Stimulated activated naive B cell treated with anti-CD40 and anti-IgM and Interleukin-4, amounts not matched to agents 10 μg/mL and 1 μg/mL and 100 μg/mL, for 72 hours (primary cell): ENCODE data around the gene EEF1B2.
A peak's percentile ranks its signal among the peaks of the same experiment; 100 is the strongest.
"Not testable (repeated sequence)": the region's sequence is repeated elsewhere in the genome, so short reads cannot be mapped to it uniquely, and the experiment has no call there.

ENCODE experiments used
- ATAC-seq, 2 donors: fragments of 150-1000 bp; cut with Tn5 transposase; replicated peaks; 2 replicates each; pipeline ENCODE4 v1.10.0; 2021; ENCODE audit warnings: moderate library complexity in 1 of 2
- DNase-seq: peaks from one replicate; pipeline ENCODE4 v3.0.0; 2021
- H3K27ac Mint-ChIP-seq: one replicate; pipeline ENCODE4 v1.8.0; 2022; ENCODE audit warnings: mild to moderate bottlenecking, mixed read lengths
- H3K27me3 Mint-ChIP-seq, 2 donors: one replicate each; pipeline ENCODE4 v1.8.0; 2022; ENCODE audit warnings: mixed read lengths in 2 of 2
- H3K36me3 Mint-ChIP-seq, 2 donors: one replicate each; pipeline ENCODE4 v1.8.0; 2022; ENCODE audit warnings: mixed read lengths in 2 of 2, mild to moderate bottlenecking in 1 of 2
- H3K4me1 Mint-ChIP-seq, 2 donors: one replicate each; pipeline ENCODE4 v1.8.0; 2022; ENCODE audit warnings: mixed read lengths in 2 of 2, mild to moderate bottlenecking in 1 of 2
- H3K4me3 Mint-ChIP-seq, 2 donors: one replicate each; pipeline ENCODE4 v1.8.0; 2022; ENCODE audit warnings: mild to moderate bottlenecking in 2 of 2, mixed read lengths in 2 of 2, moderate library complexity in 1 of 2
- H3K9me3 Mint-ChIP-seq, 2 donors: one replicate each; pipeline ENCODE4 v1.8.0; 2022; ENCODE audit warnings: mixed read lengths in 2 of 2, mild to moderate bottlenecking in 1 of 2

EEF1B2 gene

DNA sequence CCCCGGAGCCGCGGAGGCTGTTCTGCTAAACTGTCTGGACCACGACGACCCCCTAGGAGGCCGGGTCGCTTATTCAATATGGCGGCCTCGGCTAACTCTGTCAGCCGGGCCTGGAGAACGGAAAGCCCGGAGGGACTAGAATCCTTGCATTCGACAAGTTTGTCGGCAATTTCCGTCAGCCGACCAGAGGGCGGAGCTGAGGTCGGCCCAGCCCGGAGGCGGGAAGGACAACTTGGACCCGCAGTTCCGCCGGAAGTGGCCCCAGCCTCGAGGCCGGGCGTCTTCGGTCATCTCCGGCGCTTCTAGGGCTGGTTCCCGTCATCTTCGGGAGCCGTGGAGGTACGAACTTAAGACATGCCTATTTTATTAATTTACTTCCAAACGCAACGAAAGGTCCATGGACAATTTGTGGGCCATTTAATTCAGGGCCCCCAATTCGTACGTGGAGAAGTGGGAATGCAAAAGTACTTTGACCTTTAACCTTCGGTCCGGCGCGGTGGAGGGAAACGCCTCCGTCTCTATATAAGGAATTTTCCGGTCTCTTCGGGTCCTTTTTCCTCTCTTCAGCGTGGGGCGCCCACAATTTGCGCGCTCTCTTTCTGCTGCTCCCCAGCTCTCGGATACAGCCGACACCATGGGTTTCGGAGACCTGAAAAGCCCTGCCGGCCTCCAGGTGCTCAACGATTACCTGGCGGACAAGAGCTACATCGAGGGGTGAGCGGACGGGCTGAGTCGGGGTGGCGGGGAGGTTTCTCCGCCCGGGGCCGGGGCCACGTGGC lies at the start of gene EEF1B2, which contains the start of gene NDUFS1:
TSS of gene EEF1B2 (plus strand) at position 550 of the 779 bp plus-strand sequence. CDS start at position 635, 85 bp downstream.
TSS of gene NDUFS1 (minus strand) at position 99 of the 779 bp plus-strand sequence. CDS start 5,766 bp downstream, outside the sequence.
- H3K27me3 Mint-ChIP-seq = no peaks in the 10 kb centered on the region
- peak within 1 kb of the TSS; percentile 98 to 99 for H3K4me3 Mint-ChIP-seq
- DNase-seq = peak; percentile 97
- ATAC-seq = peak; percentile 90 to 94
- H3K9me3 Mint-ChIP-seq = no peaks in the 10 kb centered on the region
- peak within 1 kb of the TSS; percentile 99 for H3K27ac Mint-ChIP-seq
- peaks cover 31 to 40% of the 10 kb centered on the region in 2 donors for H3K36me3 Mint-ChIP-seq
- peaks cover 21 to 40% of the 10 kb centered on the region in 2 donors for H3K4me1 Mint-ChIP-seq

DNA sequence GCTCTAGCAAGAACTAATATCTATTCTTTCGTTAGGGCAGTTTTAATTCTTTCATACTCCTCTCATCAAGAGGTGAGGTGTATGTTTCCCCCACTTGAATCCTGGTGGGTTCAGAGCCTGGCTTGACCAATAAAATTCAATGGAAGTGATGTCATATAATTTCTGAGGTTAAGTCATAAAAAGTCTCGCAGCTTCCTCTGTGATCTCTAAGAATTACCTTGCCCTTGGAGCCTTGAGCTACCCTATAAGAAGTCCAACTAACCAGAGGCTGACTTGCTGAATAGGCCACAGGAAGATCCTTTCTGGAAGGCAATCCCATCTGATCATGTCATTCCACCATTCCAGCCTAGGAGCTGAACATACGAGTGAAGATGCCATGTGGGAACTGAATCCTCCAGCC lies 47.6 kb upstream of the EEF1B2 start:
- Mint-ChIP-seq H3K4me1 (no peaks in the 10 kb centered on the region), H3K4me3 (no peak overlapping the region), H3K27ac (no peak overlapping the region), H3K27me3 (no peaks in the 10 kb centered on the region), H3K36me3 (peaks cover 24 to 30% of the 10 kb centered on the region in 2 donors), H3K9me3 (peaks cover 0 to 2% of the 10 kb centered on the region in 2 donors)
- ATAC-seq (no peak), DNase-seq (no peak)

DNA sequence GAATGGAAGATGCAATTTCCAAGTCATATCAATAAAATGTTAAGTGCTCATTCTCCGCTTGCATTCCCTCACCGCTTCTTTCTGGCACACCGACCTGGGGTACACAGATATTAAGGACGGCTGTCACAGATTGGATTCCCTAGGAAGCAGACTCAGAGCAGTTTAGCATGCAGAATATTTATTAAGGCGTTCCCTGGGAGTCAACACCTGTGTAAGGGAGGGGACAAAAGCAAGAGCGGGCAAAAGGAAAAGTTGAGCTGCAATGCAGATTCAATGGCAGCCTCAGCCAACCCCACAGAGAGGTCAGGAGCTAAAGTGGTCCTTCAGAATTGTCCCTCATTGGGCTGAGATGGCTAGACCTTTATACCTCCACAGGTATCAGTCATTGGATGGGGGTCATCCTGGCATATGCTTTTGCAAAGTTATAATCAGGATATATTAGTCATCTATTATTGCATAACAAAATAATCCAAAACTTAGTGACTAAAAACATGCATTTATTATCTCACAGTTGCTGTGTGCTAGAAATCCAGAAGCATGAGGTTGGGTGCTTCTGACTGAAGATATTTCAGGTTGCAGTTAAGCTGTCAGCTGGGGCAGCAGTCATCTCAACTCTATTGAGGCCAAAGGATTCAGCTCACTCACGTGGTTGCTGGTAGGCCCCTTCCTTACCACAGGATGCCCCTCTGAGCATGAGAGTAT lies 46.7 kb upstream of the EEF1B2 start:
- Mint-ChIP-seq H3K27me3 (no peaks in the 10 kb centered on the region), H3K4me1 (no peaks in the 10 kb centered on the region), H3K4me3 (no peak overlapping the region), H3K36me3 (peaks cover 24 to 30% of the 10 kb centered on the region in 2 donors), H3K27ac (no peak overlapping the region), H3K9me3 (peaks cover 0 to 2% of the 10 kb centered on the region in 2 donors)
- ATAC-seq (no peak), DNase-seq (no peak)

DNA sequence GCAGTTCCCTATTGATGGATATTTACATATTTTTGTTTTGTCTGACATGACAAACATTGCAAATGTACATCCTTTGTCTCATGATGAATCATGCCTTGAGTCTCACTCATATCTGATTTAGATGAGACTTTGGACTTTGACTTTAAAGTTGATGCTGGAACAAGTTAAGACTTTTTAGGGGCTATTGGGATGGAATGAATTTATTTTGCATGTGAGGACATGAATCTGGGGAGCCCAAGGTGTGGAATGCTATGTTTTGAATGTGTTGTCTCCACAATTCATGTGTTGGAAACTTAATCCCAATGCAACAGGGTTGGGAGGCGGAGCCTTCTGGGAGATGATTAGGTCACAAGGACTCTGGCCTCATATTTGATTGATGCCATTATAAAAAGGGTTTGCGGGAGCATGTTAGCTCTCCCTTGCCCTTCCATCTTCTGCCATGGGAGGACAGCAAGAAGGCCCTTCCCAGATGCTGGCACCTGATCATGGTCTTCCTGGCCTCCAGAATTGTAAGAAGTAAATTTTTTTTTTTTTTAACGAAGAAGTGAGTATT lies 44.6 kb upstream of the EEF1B2 start:
- Mint-ChIP-seq H3K27me3 (no peaks in the 10 kb centered on the region), H3K4me3 (no peak overlapping the region), H3K27ac (no peak overlapping the region), H3K9me3 (peaks cover 0 to 2% of the 10 kb centered on the region in 2 donors), H3K36me3 (peaks cover 27 to 39% of the 10 kb centered on the region in 2 donors), H3K4me1 (no peaks in the 10 kb centered on the region)
- DNase-seq = no peak
- no peak for ATAC-seq

DNA sequence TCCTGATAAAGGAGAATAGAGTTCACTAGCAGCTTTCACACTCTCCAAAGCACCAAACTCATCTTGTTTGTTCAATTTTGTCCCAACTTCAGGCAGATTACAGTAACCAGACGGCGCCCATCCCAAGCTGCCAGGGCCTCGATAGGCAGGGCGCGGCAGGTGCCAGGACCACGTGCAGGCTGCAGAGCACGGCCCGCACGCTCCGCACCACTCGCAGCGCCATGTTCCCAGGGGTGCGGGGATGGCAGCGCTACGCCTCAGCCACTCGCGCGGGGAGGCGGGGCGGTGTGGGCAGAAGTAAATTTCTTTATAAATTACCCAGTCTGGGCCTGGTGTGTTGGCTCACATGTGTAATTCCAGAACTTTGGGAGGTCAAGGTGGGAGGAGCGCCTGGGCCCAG lies 43.4 kb upstream of the EEF1B2 start:
- H3K4me3 Mint-ChIP-seq = no peak overlapping the region
- H3K4me1 Mint-ChIP-seq = no peaks in the 10 kb centered on the region
- no peaks in the 10 kb centered on the region for H3K27me3 Mint-ChIP-seq
- peaks cover 37 to 51% of the 10 kb centered on the region in 2 donors for H3K36me3 Mint-ChIP-seq
- H3K27ac Mint-ChIP-seq = no peak overlapping the region
- no peak for DNase-seq
- ATAC-seq = no peak
- H3K9me3 Mint-ChIP-seq = peaks cover 3 to 5% of the 10 kb centered on the region in 2 donors

DNA sequence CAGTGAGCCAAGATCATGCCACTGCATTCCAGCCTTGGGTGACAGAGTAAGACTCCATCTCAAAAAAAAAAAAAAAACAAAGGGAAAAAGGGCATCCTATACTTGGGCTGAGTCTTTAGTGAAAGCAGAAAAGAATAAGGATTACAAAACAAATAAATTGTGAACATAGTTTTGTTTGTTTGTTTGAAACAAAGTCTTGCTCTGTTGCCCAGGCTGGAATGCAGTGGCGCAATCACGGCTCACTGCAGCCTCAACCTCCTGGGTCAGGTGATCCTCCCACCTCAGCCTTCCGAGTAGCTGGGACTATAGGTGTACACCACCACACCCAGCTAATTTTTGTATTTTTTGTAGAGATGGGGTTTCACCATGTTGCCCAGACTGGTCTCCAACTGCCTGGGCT lies 37.1 kb upstream of the EEF1B2 start:
- H3K9me3 Mint-ChIP-seq, ATAC-seq, H3K27me3 Mint-ChIP-seq, H3K4me3 Mint-ChIP-seq, H3K4me1 Mint-ChIP-seq, DNase-seq, H3K27ac Mint-ChIP-seq: not testable (repeated sequence)
- H3K36me3 Mint-ChIP-seq = peaks cover 25 to 46% of the 10 kb centered on the region in 2 donors

DNA sequence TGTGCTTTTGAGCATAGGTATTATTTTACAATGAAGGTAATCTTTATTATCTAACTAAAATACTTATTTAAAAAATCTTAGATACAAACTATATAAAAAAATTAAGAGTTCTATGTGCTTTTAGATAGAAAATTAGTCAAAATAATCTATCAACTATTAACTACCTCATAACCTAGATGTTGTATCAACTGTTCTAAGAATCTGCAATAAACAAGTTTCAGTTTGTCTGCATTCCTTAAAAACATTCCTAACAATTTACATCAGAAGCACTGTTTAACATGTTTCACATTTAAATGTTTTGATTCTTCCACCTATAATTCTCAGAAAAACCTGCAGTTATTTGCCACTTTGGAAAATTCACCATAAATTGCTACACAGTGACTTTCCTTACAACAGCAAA lies 33.8 kb upstream of the EEF1B2 start:
- Mint-ChIP-seq H3K4me1 (no peaks in the 10 kb centered on the region), H3K9me3 (peaks cover 0 to 2% of the 10 kb centered on the region in 2 donors), H3K27ac (no peak overlapping the region), H3K36me3 (peaks cover 18 to 35% of the 10 kb centered on the region in 2 donors), H3K27me3 (no peaks in the 10 kb centered on the region), H3K4me3 (no peak overlapping the region)
- no peak for ATAC-seq
- DNase-seq = no peak

DNA sequence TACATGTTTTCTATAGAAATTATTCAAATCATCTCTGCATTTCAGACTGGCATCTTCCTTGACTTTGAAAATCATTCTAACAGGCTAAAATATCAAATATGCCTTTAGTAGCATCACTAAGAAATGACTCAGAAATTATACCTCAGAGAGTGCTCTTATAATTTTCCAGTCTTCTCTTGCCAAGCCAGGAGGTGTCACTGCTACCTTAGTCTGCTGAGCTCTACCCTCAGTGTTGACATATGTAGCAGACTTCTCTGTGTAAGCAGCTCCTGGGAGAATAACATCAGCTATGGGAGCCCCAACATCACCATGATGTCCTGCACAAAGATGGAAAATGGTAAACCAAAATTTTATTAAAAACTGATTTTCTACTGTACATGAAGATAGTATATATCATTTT lies 32.0 kb upstream of the EEF1B2 start:
- H3K4me3 Mint-ChIP-seq = no peak overlapping the region
- no peaks in the 10 kb centered on the region for H3K9me3 Mint-ChIP-seq
- H3K36me3 Mint-ChIP-seq = peaks cover 5 to 18% of the 10 kb centered on the region in 2 donors
- DNase-seq (no peak), ATAC-seq (no peak)
- no peaks in the 10 kb centered on the region for H3K27me3 Mint-ChIP-seq
- no peak overlapping the region for H3K27ac Mint-ChIP-seq
- H3K4me1 Mint-ChIP-seq = no peaks in the 10 kb centered on the region

DNA sequence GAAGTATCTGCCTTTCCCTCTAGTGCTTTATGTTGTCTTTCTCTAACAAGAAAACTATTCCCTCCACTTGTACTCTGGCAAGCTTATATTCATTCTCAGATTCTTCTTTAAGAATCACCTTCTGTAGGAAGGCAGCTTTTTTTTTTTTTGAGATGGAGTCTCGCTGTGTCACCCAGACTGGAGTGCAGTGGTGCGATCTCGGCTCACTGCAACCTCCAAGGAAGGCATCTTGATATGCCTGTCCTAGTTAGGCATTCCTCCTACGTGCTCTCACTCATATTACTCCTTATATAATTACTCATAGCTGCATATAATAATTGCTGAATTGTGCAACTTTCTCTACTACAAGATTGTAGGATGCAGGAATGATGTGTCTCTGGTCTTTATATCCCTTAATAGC lies 16.2 kb upstream of the EEF1B2 start:
- Mint-ChIP-seq H3K27ac (no peak overlapping the region), H3K4me1 (no peaks in the 10 kb centered on the region), H3K36me3 (peaks cover 23 to 30% of the 10 kb centered on the region in 2 donors), H3K27me3 (no peaks in the 10 kb centered on the region), H3K9me3 (no peaks in the 10 kb centered on the region), H3K4me3 (no peak overlapping the region)
- ATAC-seq = no peak
- DNase-seq = no peak

DNA sequence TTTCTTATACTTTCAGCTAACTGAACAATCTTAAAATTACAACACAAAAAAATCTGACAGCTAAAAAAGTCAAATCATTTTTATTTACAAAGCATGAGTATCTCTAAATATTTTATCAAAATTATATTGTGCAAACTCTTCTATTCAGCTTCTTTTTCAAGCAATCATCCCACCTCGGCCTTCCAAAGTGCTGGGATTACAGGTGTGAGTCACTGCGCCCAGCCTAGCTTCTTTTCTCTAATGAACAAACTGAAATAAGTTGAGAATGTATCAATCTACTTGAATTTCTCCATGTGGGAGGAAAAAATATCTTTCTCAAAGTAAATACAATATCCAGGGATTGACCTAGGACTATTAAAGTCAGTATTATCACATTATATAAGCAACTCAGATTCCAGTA lies 15.3 kb upstream of the EEF1B2 start:
- Mint-ChIP-seq H3K36me3 (peaks cover 23 to 35% of the 10 kb centered on the region in 2 donors), H3K27ac (no peak overlapping the region)

DNA sequence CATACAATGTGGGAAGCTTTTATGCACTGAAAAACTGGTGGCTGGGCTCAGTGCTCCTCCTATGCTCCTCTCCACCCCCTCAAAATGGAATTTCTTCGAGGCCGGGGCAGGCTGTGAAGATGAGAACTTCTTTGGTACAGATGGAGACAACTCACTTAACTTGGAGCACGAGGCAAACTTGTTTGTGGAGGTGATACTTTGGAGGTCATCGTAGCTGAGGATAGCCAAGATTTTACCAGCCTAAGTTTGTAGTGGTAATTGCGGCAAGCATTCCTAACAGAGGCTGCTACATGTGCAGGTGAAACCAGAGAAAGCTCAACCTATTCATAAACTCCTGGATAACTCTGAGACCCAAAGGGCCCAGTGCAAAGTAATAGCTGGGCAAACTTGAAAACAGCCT lies 14.0 kb upstream of the EEF1B2 start:
- Mint-ChIP-seq H3K4me3 (no peak overlapping the region), H3K36me3 (peaks cover 30 to 44% of the 10 kb centered on the region in 2 donors), H3K4me1 (peaks cover under 1 to 2% of the 10 kb centered on the region in 2 donors), H3K27ac (no peak overlapping the region), H3K27me3 (no peaks in the 10 kb centered on the region), H3K9me3 (no peaks in the 10 kb centered on the region)
- DNase-seq = no peak
- ATAC-seq = no peak

More for the DNA sequence above, 15.3 kb upstream of the EEF1B2 start:
- Mint-ChIP-seq H3K4me1 (no peaks in the 10 kb centered on the region), H3K9me3 (no peaks in the 10 kb centered on the region), H3K27me3 (no peaks in the 10 kb centered on the region), H3K4me3 (no peak overlapping the region)
- DNase-seq = no peak
- no peak for ATAC-seq

DNA sequence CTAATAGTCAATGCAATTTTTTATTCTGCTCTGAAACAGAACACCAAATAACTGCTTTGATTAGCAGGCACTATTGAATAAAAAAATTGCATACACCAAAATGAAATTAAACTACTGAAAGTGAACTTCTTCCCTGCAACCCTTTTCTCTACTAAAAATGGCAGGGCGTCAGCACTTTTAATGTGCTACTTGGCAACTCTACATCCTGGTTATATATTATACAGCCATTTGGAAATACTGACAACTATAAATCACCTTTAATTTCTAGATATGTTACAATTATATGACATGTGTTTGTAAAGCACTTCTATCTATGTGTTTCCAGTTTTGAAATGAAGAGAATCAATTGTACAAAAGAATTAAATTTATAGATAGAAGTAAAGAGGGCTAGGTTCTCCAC lies 10.4 kb upstream of the EEF1B2 start:
- H3K27me3 Mint-ChIP-seq = no peaks in the 10 kb centered on the region
- no peaks in the 10 kb centered on the region for H3K9me3 Mint-ChIP-seq
- no peak overlapping the region for H3K27ac Mint-ChIP-seq
- peaks cover 18 to 41% of the 10 kb centered on the region in 2 donors for H3K36me3 Mint-ChIP-seq
- H3K4me1 Mint-ChIP-seq = peaks cover 11 to 14% of the 10 kb centered on the region in 2 donors
- H3K4me3 Mint-ChIP-seq = no peak overlapping the region
- no peak for DNase-seq
- no peak for ATAC-seq

DNA sequence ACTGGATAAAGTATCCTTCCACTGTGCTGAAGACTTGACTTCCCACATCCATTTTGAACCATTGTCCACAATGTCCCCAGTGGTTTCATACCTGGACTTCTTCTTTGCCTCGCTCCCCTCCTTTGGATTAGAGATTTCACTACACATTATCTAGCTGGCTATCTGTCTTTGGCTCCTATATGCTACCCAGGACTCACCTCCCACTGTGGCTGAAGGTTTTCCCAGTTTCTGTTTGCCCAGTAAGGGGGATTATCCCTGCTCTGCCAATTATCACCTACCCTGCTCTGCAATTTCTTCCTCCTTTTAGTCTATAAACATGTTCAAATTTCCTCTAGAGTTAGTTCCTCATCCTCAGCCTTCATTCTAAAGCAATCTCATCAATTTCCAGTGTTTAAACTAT lies 9.5 kb upstream of the EEF1B2 start:
- Mint-ChIP-seq H3K36me3 (peaks cover 16 to 39% of the 10 kb centered on the region in 2 donors), H3K27ac (peak overlapping the region; percentile 37), H3K4me3 (no peak overlapping the region), H3K9me3 (no peaks in the 10 kb centered on the region), H3K4me1 (peaks cover 11 to 14% of the 10 kb centered on the region in 2 donors), H3K27me3 (no peaks in the 10 kb centered on the region)
- ATAC-seq = no peak
- no peak for DNase-seq

DNA sequence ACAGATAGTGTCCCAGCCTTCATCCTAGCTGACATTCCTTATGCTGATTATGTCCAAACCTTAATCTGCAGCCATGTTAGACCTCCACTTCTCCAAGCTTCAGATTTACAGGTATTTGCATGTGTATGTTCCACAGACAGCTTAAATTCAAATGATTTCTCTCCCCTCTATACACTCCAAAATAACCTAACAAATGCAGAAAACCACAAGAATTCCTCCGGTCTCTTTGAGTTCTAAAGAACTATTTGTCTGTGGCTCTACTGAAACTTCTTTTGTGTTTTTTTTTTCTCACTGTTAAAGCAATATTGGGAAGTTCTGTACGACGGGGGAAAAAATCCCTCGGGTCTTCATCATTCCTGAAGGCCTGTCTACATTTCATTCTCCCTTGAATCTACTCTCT lies 9.1 kb upstream of the EEF1B2 start:
- DNase-seq (no peak), ATAC-seq (no peak)
- Mint-ChIP-seq H3K4me1 (peaks cover 11 to 14% of the 10 kb centered on the region in 2 donors), H3K27ac (no peak overlapping the region), H3K27me3 (no peaks in the 10 kb centered on the region), H3K9me3 (no peaks in the 10 kb centered on the region), H3K4me3 (no peak overlapping the region), H3K36me3 (peaks cover 16 to 37% of the 10 kb centered on the region in 2 donors)
